Measurements from ENCODE around the gene ABI3BP. TPM values are rescaled to one million over a fixed set of nuclear protein-coding genes. Genes with fewer than 3 reads are reported as not detected.

Gene ABI3BP
- total RNA-seq, 4 donors from 2014 or later = 7.9 to 32.6 (median 17.6) TPM

- WGBS, 2 donors (ENCODE audit: low coverage in 1 of 2) = 79 to 88% methylated on average over 1 to 2 of the region's 2 CpGs
Measured at GRCh38 chr3:100802126-100802525, 191.1 kb downstream of the ABI3BP start.

DNA sequence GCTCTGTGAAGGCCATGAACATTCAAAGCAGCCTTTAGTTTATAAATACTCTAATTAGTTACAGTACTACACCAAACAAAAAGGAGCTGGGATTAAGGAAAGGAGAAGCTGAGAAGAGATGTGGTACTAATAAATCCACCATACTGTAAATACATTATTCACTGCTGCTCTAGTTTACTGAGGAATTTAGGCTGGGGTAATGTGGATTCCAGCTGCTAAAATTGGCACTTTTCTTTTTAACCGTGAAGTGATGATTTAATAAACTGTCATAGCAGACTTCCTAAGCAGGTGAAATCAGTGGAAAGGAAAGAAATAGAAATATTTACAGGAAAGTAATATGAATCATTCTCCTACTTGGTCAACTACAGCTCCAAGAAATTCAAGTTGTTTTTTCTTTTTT lies 195.2 kb downstream of the ABI3BP start:
- no peak overlapping the region for H3K4me3 ChIP-seq
- in situ Hi-C loops (cut with MboI; ENCODE audit: low pct_ligation_motif_present in 1 of 4, low pct_unique_long_range_greater_than_20kb in 1 of 4, low sequenced_read_pairs in 3 of 4) (no loop called here), intact Hi-C loops (cut with DNase I; ENCODE audit: low total_unique reads) (no loop called here)
- no peak for TF ChIP-seq POLR2A (IDR thresholded peaks at IDR 0.05)
- TF ChIP-seq, protein P1, sequence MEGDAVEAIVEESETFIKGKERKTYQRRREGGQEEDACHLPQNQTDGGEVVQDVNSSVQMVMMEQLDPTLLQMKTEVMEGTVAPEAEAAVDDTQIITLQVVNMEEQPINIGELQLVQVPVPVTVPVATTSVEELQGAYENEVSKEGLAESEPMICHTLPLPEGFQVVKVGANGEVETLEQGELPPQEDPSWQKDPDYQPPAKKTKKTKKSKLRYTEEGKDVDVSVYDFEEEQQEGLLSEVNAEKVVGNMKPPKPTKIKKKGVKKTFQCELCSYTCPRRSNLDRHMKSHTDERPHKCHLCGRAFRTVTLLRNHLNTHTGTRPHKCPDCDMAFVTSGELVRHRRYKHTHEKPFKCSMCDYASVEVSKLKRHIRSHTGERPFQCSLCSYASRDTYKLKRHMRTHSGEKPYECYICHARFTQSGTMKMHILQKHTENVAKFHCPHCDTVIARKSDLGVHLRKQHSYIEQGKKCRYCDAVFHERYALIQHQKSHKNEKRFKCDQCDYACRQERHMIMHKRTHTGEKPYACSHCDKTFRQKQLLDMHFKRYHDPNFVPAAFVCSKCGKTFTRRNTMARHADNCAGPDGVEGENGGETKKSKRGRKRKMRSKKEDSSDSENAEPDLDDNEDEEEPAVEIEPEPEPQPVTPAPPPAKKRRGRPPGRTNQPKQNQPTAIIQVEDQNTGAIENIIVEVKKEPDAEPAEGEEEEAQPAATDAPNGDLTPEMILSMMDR (IDR thresholded peaks at IDR 0.05) = no peak
- no peaks in the 10 kb centered on the region for H3K9me3 ChIP-seq
- WGBS, 2 donors (ENCODE audit: low coverage in 1 of 2) = 46 to 64% methylated on average over 1 of the region's 1 CpG
- H3K4me1 ChIP-seq = peaks cover 0 to 3% (median 0%) of the 10 kb centered on the region in 4 donors
- no peak for DNase-seq
- H3K36me3 ChIP-seq = no peaks in the 10 kb centered on the region
- no peaks in the 10 kb centered on the region for H3K27me3 ChIP-seq
- H3K27ac ChIP-seq = no peak overlapping the region

More at GRCh38 chr3:100802126-100802525, 191.1 kb downstream of the ABI3BP start:
- in situ Hi-C loops (cut with MboI; ENCODE audit: low pct_ligation_motif_present in 1 of 4, low pct_unique_long_range_greater_than_20kb in 1 of 4, low sequenced_read_pairs in 3 of 4) = no loop called here
- Histone ChIP-seq H3K27ac (no peak overlapping the region), H3K4me3 (no peak overlapping the region), H3K27me3 (no peaks in the 10 kb centered on the region), H3K9me3 (no peaks in the 10 kb centered on the region), H3K36me3 (no peaks in the 10 kb centered on the region), H3K4me1 (peaks cover 0 to 3% (median 0%) of the 10 kb centered on the region in 4 donors)
- TF ChIP-seq, protein P1 (IDR thresholded peaks at IDR 0.05) = no peak
- TF ChIP-seq POLR2A (IDR thresholded peaks at IDR 0.05) (no peak), POLR2AphosphoS5 (IDR thresholded peaks at IDR 0.05) (no peak), EP300 (IDR thresholded peaks at IDR 0.05; ENCODE audit: low read depth) (no peak)
- intact Hi-C loops (cut with DNase I; ENCODE audit: low total_unique reads) = no loop called here
- no peak for DNase-seq

GRCh38 chr3:100796556-100796955 lies 196.7 kb downstream of the ABI3BP start:
- Histone ChIP-seq H3K27me3 (no peaks in the 10 kb centered on the region), H3K4me1 (peaks cover 0 to 3% (median 0%) of the 10 kb centered on the region in 4 donors), H3K4me3 (no peak overlapping the region), H3K9me3 (no peaks in the 10 kb centered on the region), H3K36me3 (no peaks in the 10 kb centered on the region), H3K27ac (no peak overlapping the region)
- in situ Hi-C loops (cut with MboI; ENCODE audit: low pct_ligation_motif_present in 1 of 4, low pct_unique_long_range_greater_than_20kb in 1 of 4, low sequenced_read_pairs in 3 of 4) (no loop called here), intact Hi-C loops (cut with DNase I; ENCODE audit: low total_unique reads) (no loop called here)
- DNase-seq = no peak
- 0 to 11% methylated on average over 2 of the region's 2 CpGs for WGBS, 2 donors (ENCODE audit: low coverage in 1 of 2)
- TF ChIP-seq, protein P1 (IDR thresholded peaks at IDR 0.05) = peak in 2 of 5 experiments; percentile 9 to 11
- TF ChIP-seq POLR2A (IDR thresholded peaks at IDR 0.05) (no peak), POLR2AphosphoS5 (IDR thresholded peaks at IDR 0.05) (no peak), EP300 (IDR thresholded peaks at IDR 0.05; ENCODE audit: low read depth) (no peak)

DNA sequence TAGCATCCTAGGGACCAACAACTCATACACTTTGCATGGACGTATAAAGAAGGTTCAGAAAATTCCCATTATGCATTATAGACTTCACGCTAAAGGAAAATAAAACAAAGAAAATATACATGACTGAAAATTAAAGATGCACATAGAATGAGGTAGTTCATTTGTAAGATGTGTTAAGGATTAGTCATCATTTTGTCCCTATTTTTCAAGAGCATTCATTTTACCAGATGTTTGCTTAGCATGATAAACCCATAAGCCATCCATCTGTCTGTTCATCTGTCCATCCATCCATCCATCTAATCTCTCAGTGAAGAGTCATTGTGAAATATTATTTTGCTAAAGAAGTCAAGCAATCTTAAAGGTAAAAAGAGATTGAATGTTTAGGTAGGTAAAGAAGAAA lies 203.6 kb downstream of the ABI3BP start:
- in situ Hi-C loops (cut with MboI; ENCODE audit: low pct_ligation_motif_present in 1 of 4, low pct_unique_long_range_greater_than_20kb in 1 of 4, low sequenced_read_pairs in 3 of 4) = no loop called here
- H3K4me3 ChIP-seq = no peak overlapping the region
- DNase-seq = no peak
- 96 to 100% methylated on average over 2 of the region's 2 CpGs for WGBS, 2 donors (ENCODE audit: low coverage in 1 of 2)
- H3K27me3 ChIP-seq = no peaks in the 10 kb centered on the region
- no peaks in the 10 kb centered on the region for H3K4me1 ChIP-seq
- peaks cover 0 to 6% of the 10 kb centered on the region in 2 donors for H3K9me3 ChIP-seq
- TF ChIP-seq, protein P1 (IDR thresholded peaks at IDR 0.05) = no peak
- TF ChIP-seq EP300 (IDR thresholded peaks at IDR 0.05; ENCODE audit: low read depth) (no peak), POLR2A (IDR thresholded peaks at IDR 0.05) (no peak), POLR2AphosphoS5 (IDR thresholded peaks at IDR 0.05) (no peak)
- intact Hi-C loops (cut with DNase I; ENCODE audit: low total_unique reads) = no loop called here
- peaks cover 0 to 4% (median 0%) of the 10 kb centered on the region in 4 donors for H3K36me3 ChIP-seq
- H3K27ac ChIP-seq = no peak overlapping the region

Data from transverse colon (tissue), 4 donors.